Calu3 (cell line): ENCODE measurements around the gene ERGIC1. TPM values are rescaled to one million over a fixed set of nuclear protein-coding genes. Genes with fewer than 3 reads are reported as not detected.

Source experiments
- BruUV-seq: library from RNA; stranded (reverse); fragments of 400-500 nt; replicated peaks from 2 replicates; lab custom pipeline; 2021; lab: Mats Ljungman, UMichigan
- CTCF ChIA-PET: fragments of 300-600 bp; sonication (Branson Sonifier 250); formaldehyde crosslinking; loops from one replicate; lab custom pipeline; 2022; ENCODE audit warnings: antibody characterized with exemption; lab: Charles Lee
- DNase-seq: peaks from one replicate; pipeline ENCODE4 v3.0.0; 2022
- H3K27ac Mint-ChIP-seq: one replicate; pipeline ENCODE4 v1.8.0; 2022; ENCODE audit warnings: mixed read lengths; ENCODE audit not compliant: unreplicated experiment
- H3K27me3 Mint-ChIP-seq: one replicate; pipeline ENCODE4 v1.8.0; 2022; ENCODE audit warnings: mixed read lengths; ENCODE audit not compliant: unreplicated experiment
- H3K36me3 Mint-ChIP-seq: one replicate; pipeline ENCODE4 v1.8.0; 2022; ENCODE audit warnings: mild to moderate bottlenecking, moderate library complexity, mixed read lengths; ENCODE audit not compliant: insufficient read depth, unreplicated experiment
- H3K4me1 Mint-ChIP-seq: one replicate; pipeline ENCODE4 v1.8.0; 2022; ENCODE audit warnings: mild to moderate bottlenecking, low read depth, mixed read lengths; ENCODE audit not compliant: unreplicated experiment
- H3K4me3 Mint-ChIP-seq: one replicate; pipeline ENCODE4 v1.8.0; 2022; ENCODE audit warnings: mild to moderate bottlenecking, low read depth, moderate library complexity, mixed read lengths; ENCODE audit not compliant: unreplicated experiment
- H3K9me3 Mint-ChIP-seq: one replicate; pipeline ENCODE4 v1.8.0; 2022; ENCODE audit warnings: low read depth, mixed read lengths; ENCODE audit not compliant: unreplicated experiment
- intact Hi-C: fragments of 100-400 bp; cut with micrococcal nuclease; formaldehyde crosslinking; loops from one replicate; pipeline ENCODE4 v1.10.0; 2022; ENCODE audit not compliant: unreplicated experiment
- total RNA-seq: library from RNA; stranded (reverse); gene quantifications from 2 replicates; pipeline ENCODE4 v1.2.3, GENCODE V29; 2022
- TF ChIP-seq, protein P1 (sequence below): fragments of 200-600 bp; IDR thresholded peaks from one replicate; pipeline ENCODE4 v1.8.0; 2022; ENCODE audit warnings: antibody characterized with exemption; ENCODE audit not compliant: unreplicated experiment

Gene ERGIC1
- total RNA-seq, 1 experiment from 2014 or later = 235 TPM

DNA sequence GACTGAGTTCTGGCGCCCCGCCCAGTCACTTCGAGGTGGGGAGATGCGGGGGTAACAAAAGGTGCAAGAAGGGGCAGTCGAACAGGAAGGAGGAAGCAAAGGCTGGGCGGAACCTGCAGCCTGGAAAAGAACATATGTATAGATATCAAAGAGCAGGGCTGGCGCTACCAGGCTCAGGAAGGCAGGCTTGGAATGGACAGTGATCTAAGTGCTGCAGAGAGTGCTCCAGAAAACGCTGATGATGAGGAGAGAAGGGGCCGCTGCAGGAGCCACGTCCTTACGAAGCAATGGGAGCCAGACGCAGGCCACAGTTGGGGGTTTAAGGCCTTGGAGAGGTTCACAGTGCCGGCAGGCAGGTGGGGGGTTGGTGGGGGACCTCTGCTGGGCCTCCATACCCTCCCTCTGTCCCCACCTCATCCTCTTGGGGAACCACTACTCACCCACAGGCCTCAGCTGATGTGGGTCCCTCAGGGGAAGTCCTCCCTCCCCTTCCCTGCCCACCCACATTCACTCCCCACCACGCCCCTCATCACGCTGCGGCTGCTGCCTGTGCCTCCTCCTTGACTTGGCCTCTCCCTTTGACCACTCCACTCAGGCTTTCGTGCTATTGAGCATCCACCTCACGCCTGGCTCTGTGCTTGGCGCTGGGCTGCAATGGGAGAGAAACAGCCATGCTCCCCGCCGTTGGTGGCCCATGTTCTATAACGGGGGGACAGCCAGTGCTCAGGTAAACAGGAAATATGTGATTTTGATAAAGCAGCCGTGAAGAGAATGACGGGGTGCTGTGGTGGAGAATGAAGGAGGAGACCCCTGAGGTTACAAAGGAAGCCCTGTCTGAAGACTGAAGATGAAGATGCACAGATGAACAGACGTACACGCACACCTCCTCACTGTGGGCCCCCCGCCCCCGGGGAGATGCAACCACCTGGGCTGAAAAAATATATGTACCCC is 84.6 kb downstream of the ERGIC1 start:
- TF ChIP-seq, protein P1, sequence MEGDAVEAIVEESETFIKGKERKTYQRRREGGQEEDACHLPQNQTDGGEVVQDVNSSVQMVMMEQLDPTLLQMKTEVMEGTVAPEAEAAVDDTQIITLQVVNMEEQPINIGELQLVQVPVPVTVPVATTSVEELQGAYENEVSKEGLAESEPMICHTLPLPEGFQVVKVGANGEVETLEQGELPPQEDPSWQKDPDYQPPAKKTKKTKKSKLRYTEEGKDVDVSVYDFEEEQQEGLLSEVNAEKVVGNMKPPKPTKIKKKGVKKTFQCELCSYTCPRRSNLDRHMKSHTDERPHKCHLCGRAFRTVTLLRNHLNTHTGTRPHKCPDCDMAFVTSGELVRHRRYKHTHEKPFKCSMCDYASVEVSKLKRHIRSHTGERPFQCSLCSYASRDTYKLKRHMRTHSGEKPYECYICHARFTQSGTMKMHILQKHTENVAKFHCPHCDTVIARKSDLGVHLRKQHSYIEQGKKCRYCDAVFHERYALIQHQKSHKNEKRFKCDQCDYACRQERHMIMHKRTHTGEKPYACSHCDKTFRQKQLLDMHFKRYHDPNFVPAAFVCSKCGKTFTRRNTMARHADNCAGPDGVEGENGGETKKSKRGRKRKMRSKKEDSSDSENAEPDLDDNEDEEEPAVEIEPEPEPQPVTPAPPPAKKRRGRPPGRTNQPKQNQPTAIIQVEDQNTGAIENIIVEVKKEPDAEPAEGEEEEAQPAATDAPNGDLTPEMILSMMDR = no peak
- BruUV-seq = no TSS peak
- intact Hi-C loops = no loop called here
- DNase-seq = no peak
- H3K27me3 Mint-ChIP-seq = no peaks in the 10 kb centered on the region
- CTCF ChIA-PET = no interaction called here
- H3K4me3 Mint-ChIP-seq = no peak overlapping the region
- no peaks in the 10 kb centered on the region for H3K9me3 Mint-ChIP-seq
- no peaks in the 10 kb centered on the region for H3K4me1 Mint-ChIP-seq
- H3K27ac Mint-ChIP-seq = peak overlapping the region; percentile 26
- peaks cover 23% of the 10 kb centered on the region for H3K36me3 Mint-ChIP-seq

DNA sequence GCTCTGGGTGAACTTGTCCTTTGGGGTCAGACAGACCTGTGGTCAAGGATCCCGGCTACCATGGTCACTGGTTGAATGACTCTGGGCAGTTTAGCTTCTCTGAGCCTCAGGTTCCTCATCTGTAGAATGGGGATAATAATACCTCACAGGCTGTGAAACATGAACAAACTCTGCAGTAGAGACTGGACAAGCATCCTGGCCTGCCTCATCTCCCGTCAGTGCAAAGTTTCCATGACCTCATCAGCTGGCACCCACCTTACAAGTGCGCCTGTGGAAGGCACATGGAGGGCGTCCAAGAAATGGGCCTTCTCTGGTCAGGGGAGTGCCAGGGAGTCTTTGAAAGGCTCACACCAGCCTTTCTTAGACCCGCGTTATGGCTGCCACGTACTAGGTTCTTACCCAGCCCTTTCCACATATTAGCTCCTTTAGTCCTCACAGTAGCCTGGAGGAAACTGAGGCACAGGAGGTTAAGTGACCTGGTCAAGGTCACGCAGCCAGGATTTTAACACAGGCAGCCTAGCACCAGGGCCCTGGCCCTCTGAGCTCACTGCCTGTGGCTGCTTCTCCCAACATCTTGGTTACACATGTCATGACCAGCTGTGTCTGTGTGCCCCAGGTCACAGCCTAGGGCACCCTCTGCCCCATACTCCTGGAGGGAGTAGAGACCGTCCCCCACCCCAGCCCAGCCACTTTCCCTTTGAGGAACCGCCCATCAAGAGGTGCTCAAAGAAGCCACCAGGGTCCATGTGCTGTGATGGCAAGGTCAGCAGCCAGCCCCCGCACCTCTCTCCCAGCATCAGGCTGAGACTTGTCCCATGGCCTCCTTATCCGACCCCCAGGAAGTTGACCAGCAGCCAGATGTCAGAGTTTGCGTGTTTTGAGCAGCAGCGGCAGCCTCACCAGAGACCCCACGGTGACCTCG is 85.7 kb downstream of the ERGIC1 start:
- no peak overlapping the region for H3K27ac Mint-ChIP-seq
- no TSS peak for BruUV-seq
- H3K27me3 Mint-ChIP-seq = no peaks in the 10 kb centered on the region
- TF ChIP-seq, protein P1 = no peak
- H3K4me1 Mint-ChIP-seq = no peaks in the 10 kb centered on the region
- CTCF ChIA-PET = no interaction called here
- H3K36me3 Mint-ChIP-seq = peaks cover 23% of the 10 kb centered on the region
- intact Hi-C loops = no loop called here
- H3K4me3 Mint-ChIP-seq = no peak overlapping the region
- H3K9me3 Mint-ChIP-seq = no peaks in the 10 kb centered on the region
- DNase-seq = no peak

DNA sequence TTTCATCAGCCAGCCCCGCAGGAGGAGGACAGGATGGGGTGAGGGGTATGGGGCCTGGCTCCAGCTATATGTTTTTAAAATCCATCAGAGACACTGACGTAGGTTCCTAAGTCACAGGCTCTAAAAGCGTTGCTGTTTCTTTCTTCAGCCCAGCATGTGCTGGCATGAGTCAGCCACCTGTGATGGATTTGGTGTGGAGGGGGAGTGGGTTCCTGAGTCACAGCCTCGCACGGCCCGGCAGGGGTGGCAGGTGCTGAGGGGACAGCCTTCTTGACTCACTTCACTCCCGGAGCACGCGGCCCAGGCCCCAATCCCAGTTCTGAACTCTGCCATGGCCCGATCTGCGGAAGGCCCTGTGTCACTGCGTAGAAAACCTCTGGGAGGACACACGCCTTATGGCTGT is 86.4 kb downstream of the ERGIC1 start:
- DNase-seq = no peak
- TF ChIP-seq, protein P1 = no peak
- no TSS peak for BruUV-seq
- CTCF ChIA-PET = no interaction called here
- peaks cover 25% of the 10 kb centered on the region for H3K36me3 Mint-ChIP-seq
- H3K4me3 Mint-ChIP-seq = no peak overlapping the region
- H3K4me1 Mint-ChIP-seq = no peaks in the 10 kb centered on the region
- no peaks in the 10 kb centered on the region for H3K27me3 Mint-ChIP-seq
- H3K27ac Mint-ChIP-seq = no peak overlapping the region
- intact Hi-C loops = no loop called here
- H3K9me3 Mint-ChIP-seq = no peaks in the 10 kb centered on the region

DNA sequence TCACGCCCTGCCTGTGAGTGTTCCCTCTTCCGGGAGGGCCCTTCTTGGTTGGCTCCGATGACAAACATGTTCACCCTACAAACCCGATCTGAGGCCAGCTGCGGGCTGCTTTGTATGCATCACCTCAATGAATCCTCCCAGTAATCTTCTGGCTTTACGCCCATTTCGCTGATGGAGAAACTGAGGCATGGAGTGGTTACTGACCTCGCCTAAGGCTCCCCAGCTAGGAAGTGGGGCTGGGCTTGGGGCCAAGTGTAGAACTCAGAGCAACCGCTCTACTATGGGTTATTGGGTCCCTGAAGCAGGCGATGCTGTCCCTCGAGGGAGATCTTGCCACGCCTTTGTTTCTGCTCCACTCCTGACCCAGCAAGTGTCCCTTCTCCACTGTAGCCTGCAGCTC is 86.9 kb downstream of the ERGIC1 start:
- Mint-ChIP-seq H3K4me1 (no peaks in the 10 kb centered on the region), H3K36me3 (peaks cover 24% of the 10 kb centered on the region), H3K4me3 (no peak overlapping the region), H3K27ac (no peak overlapping the region), H3K27me3 (no peaks in the 10 kb centered on the region), H3K9me3 (no peaks in the 10 kb centered on the region)
- CTCF ChIA-PET = no interaction called here
- TF ChIP-seq, protein P1 = no peak
- no TSS peak for BruUV-seq
- DNase-seq = no peak
- intact Hi-C loops = no loop called here
